Mesendoderm (in vitro differentiated cells): Measurements from ENCODE around the gene RIT2.
A peak's percentile ranks its signal among the peaks of the same experiment; 100 is the strongest.
"Not testable (repeated sequence)": the region's sequence is repeated elsewhere in the genome, so short reads cannot be mapped to it uniquely, and the experiment has no call there.

Experiments
- DNase-seq: peaks from one replicate; pipeline ENCODE4 v3.0.0; 2013
- H2AK5ac ChIP-seq: 2 replicates; pipeline ENCODE4 v1.6.1; 2013; ENCODE audit warnings: low read length, inconsistent platforms
- H2BK120ac ChIP-seq: 2 replicates; pipeline ENCODE4 v1.6.1; 2013; ENCODE audit warnings: low read depth, mild to moderate bottlenecking, low read length, moderate library complexity, mixed read lengths
- H2BK15ac ChIP-seq: replicated peaks from 2 replicates; pipeline ENCODE4 v1.6.1; 2013; ENCODE audit warnings: low read depth, mild to moderate bottlenecking, moderate library complexity
- H2BK5ac ChIP-seq: 2 replicates; pipeline ENCODE4 v1.6.1; 2013; ENCODE audit warnings: low read length, inconsistent platforms
- H3K18ac ChIP-seq: 2 replicates; pipeline ENCODE4 v1.6.1; 2013; ENCODE audit warnings: mild to moderate bottlenecking, low read length, mixed read lengths
- H3K23ac ChIP-seq: one replicate; pipeline ENCODE4 v1.6.1; 2013; ENCODE audit warnings: low read length
- H3K27ac ChIP-seq: 2 replicates; pipeline ENCODE4 v1.5.1; 2013; ENCODE audit warnings: low read depth, mild to moderate bottlenecking, inconsistent platforms, low read length, moderate library complexity
- H3K27me3 ChIP-seq: 2 replicates; pipeline ENCODE4 v1.6.1; 2013; ENCODE audit warnings: low read length, control low read depth, mild to moderate bottlenecking, inconsistent platforms; ENCODE audit not compliant: insufficient read depth, poor library complexity
- H3K36me3 ChIP-seq: 2 replicates; pipeline ENCODE4 v1.6.1; 2013; ENCODE audit warnings: low read length, inconsistent platforms; ENCODE audit not compliant: control insufficient read depth, insufficient read depth
- H3K4ac ChIP-seq: one replicate; pipeline ENCODE4 v1.6.1; 2013; ENCODE audit warnings: low read depth, mild to moderate bottlenecking, low read length, moderate library complexity
- H3K4me1 ChIP-seq: 2 replicates; pipeline ENCODE4 v1.6.1; 2013; ENCODE audit warnings: low read depth, low read length, inconsistent platforms; ENCODE audit not compliant: control insufficient read depth
- H3K4me2 ChIP-seq: 2 replicates; pipeline ENCODE4 v1.6.1; 2013; ENCODE audit warnings: low read length
- H3K4me3 ChIP-seq: 2 replicates; pipeline ENCODE4 v1.5.1; 2013; ENCODE audit warnings: mild to moderate bottlenecking, low read length
- H3K56ac ChIP-seq: one replicate; pipeline ENCODE4 v1.6.1; 2013; ENCODE audit warnings: low read length
- H3K79me1 ChIP-seq: 2 replicates; pipeline ENCODE4 v1.6.1; 2013; ENCODE audit warnings: low read length, inconsistent platforms
- H3K79me2 ChIP-seq: 2 replicates; pipeline ENCODE4 v1.6.1; 2013; ENCODE audit warnings: mild to moderate bottlenecking, low read length; ENCODE audit not compliant: control insufficient read depth, insufficient read depth
- H3K9ac ChIP-seq: 2 replicates; pipeline ENCODE4 v1.6.1; 2013; ENCODE audit warnings: low read length, inconsistent platforms
- H4K5ac ChIP-seq: one replicate; pipeline ENCODE4 v1.6.1; 2013; ENCODE audit warnings: low read length
- H4K8ac ChIP-seq: one replicate; pipeline ENCODE4 v1.6.1; 2013; ENCODE audit warnings: low read depth, mild to moderate bottlenecking, control low read depth, low read length, moderate library complexity
- WGBS: extraction: QIAGEN DNeasy Blood & Tissue Kit; methylation state at CpG from one replicate; pipeline ENCODE4 v1.1.7; 2013; ENCODE audit warnings: low lambda C conversion rate, missing lambda C conversion rate; ENCODE audit not compliant: insufficient coverage; ENCODE audit errors: extremely low coverage; 5-methylcytosine and 5-hydroxymethylcytosine counted together

Gene RIT2

DNA sequence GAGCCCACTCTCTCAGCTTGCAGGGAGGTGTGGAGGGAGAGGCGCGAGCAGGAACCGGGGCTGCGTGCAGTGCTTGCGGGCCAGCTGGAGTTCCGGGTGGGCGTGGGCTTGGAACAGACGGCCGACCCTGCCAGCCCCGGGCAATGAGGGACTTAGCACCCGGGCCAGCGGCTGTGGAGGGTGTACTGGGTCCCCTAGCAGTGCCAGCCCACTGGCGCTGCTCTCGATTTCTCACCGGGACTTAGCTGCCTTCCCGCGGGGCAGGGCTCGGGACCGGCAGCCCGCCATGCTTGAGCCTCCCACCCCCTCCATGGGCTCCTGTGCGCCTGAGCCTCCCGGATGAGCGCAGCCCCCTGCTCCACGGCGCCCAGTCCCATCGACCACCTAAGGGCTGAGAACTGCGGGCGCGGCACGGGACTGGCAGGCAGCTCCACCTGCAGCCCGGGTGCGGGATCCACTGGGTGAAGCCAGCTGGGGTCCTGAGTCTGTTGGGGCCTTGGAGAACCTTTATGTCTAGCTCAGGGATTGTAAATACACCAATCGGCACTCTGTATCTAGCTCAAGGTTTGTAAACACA is 320.2 kb downstream of the RIT2 start:
- H4K5ac ChIP-seq, H2AK5ac ChIP-seq, H3K4me2 ChIP-seq, H3K27ac ChIP-seq, H3K23ac ChIP-seq, H3K9ac ChIP-seq, H2BK120ac ChIP-seq, H3K79me2 ChIP-seq, H3K79me1 ChIP-seq, H4K8ac ChIP-seq, H3K18ac ChIP-seq, H3K27me3 ChIP-seq, H2BK15ac ChIP-seq, H3K4me1 ChIP-seq, DNase-seq, H2BK5ac ChIP-seq, H3K4ac ChIP-seq, H3K36me3 ChIP-seq, H3K56ac ChIP-seq, H3K4me3 ChIP-seq: not testable (repeated sequence)
- no CpG with 5 or more reads among the region's 33 CpGs for WGBS

- Histone ChIP-seq H4K8ac (no peak overlapping the region), H3K27me3 (no peaks in the 10 kb centered on the region), H2BK15ac (no peak overlapping the region), H3K79me2 (no peaks in the 10 kb centered on the region), H4K5ac (no peak overlapping the region), H3K56ac (no peak overlapping the region), H3K4ac (no peak overlapping the region), H3K36me3 (no peaks in the 10 kb centered on the region), H2AK5ac (no peak overlapping the region), H3K18ac (no peak overlapping the region), H3K9ac (no peak overlapping the region), H3K79me1 (no peaks in the 10 kb centered on the region), H2BK120ac (no peak overlapping the region), H3K4me2 (no peak overlapping the region), H2BK5ac (no peak overlapping the region), H3K27ac (no peak overlapping the region), H3K4me1 (peaks cover 2% of the 10 kb centered on the region), H3K4me3 (no peak overlapping the region), H3K23ac (no peak overlapping the region)
- no peak for DNase-seq
These were observed 322.8 kb downstream of the RIT2 start for GRCh38 chr18:42792731-42793130.

- H3K79me1 ChIP-seq: no peaks in the 10 kb centered on the region
- no CpG with 5 or more reads among the region's 2 CpGs for WGBS
These were observed 330.9 kb downstream of the RIT2 start for GRCh38 chr18:42784632-42785031.

GRCh38 chr18:42782929-42783328 is 332.6 kb downstream of the RIT2 start:
- H3K27ac ChIP-seq: no peak overlapping the region
- H4K5ac ChIP-seq: no peak overlapping the region
- H3K18ac ChIP-seq: no peak overlapping the region
- no peaks in the 10 kb centered on the region for H3K79me2 ChIP-seq
- H2BK120ac ChIP-seq: no peak overlapping the region
- H3K9ac ChIP-seq: no peak overlapping the region
- H4K8ac ChIP-seq: peak overlapping the region; percentile 28
- no peaks in the 10 kb centered on the region for H3K4me1 ChIP-seq
- no peak overlapping the region for H3K4ac ChIP-seq
- peak overlapping the region; percentile 96 for H2BK15ac ChIP-seq
- H3K27me3 ChIP-seq: no peaks in the 10 kb centered on the region
- no peaks in the 10 kb centered on the region for H3K36me3 ChIP-seq
- H2BK5ac ChIP-seq: no peak overlapping the region
- H3K4me3 ChIP-seq: no peak overlapping the region
- DNase-seq: no peak
- H3K23ac ChIP-seq: no peak overlapping the region
- H2AK5ac ChIP-seq: no peak overlapping the region
- no peak overlapping the region for H3K56ac ChIP-seq
- no CpG with 5 or more reads among the region's 4 CpGs for WGBS
- H3K79me1 ChIP-seq: no peaks in the 10 kb centered on the region
- no peak overlapping the region for H3K4me2 ChIP-seq

More at GRCh38 chr18:42784632-42785031, 330.9 kb downstream of the RIT2 start:
- Histone ChIP-seq H3K4ac (no peak overlapping the region), H2BK5ac (no peak overlapping the region), H3K56ac (no peak overlapping the region), H3K4me2 (no peak overlapping the region), H3K36me3 (no peaks in the 10 kb centered on the region), H4K8ac (no peak overlapping the region), H3K27ac (no peak overlapping the region), H3K9ac (no peak overlapping the region), H3K27me3 (no peaks in the 10 kb centered on the region), H2BK120ac (no peak overlapping the region), H3K23ac (no peak overlapping the region), H2AK5ac (no peak overlapping the region), H3K18ac (no peak overlapping the region), H4K5ac (no peak overlapping the region), H2BK15ac (no peak overlapping the region), H3K79me2 (no peaks in the 10 kb centered on the region), H3K4me1 (no peaks in the 10 kb centered on the region), H3K4me3 (no peak overlapping the region)
- DNase-seq: no peak

DNA sequence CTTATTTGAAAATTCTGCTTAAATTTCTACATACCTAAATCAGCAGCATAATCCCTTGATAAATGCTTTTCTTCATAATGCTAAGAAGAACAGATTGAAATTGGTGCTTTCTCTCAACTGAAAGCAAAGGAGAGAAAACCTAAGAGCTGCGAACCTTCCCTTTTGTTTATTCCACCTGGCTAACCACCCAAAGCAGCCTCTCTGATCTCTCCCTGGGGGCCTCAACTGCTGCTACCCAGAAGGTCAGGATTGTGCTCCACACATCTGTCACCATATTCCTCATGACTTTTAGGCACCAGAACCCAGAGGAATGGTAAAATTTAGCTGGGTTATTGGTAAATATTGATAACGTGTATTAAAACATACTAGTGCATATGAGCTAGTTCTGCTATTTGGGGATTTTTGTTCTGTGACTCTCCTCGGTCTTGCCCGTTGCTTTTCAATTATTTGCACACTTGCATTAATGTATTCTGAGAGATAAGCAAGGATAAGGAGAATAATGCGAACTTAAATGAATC is 334.1 kb downstream of the RIT2 start:
- DNase-seq: no peak
- Histone ChIP-seq H3K27ac (peak overlapping the region; percentile 64), H3K36me3 (no peaks in the 10 kb centered on the region), H3K4me2 (no peak overlapping the region), H3K79me1 (no peaks in the 10 kb centered on the region), H3K9ac (no peak overlapping the region), H3K27me3 (no peaks in the 10 kb centered on the region), H3K4me1 (no peaks in the 10 kb centered on the region), H3K79me2 (no peaks in the 10 kb centered on the region), H2BK5ac (peak overlapping the region; percentile 20), H4K8ac (no peak overlapping the region), H2BK15ac (peak overlapping the region; percentile 57), H2BK120ac (peak overlapping the region; percentile 88), H3K23ac (no peak overlapping the region), H2AK5ac (no peak overlapping the region), H3K4ac (no peak overlapping the region), H3K18ac (peak overlapping the region; percentile 100), H4K5ac (no peak overlapping the region), H3K56ac (peak overlapping the region; percentile 27), H3K4me3 (no peak overlapping the region)
- no CpG with 5 or more reads among the region's 5 CpGs for WGBS

DNA sequence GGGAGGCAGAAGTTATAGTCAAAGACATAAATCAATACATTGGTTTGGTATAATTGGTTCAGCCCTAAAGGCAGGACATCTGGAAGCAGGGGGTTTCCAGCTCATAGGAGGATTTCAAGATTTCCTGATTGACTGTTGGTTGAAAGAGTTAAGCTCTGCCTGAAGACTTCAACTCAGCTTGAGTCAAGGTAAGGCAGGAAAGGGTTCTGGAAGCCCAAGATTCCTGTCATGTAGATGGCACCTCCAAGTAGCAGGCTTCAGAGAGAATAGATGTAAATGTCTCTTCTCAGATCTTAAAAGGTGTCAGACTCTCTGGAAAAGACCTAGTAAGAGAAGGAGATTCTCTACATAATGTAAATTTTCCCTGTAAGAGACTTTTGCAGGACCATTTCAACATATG is 335.3 kb downstream of the RIT2 start:
- peak overlapping the region; percentile 86 for H3K27ac ChIP-seq
- H3K79me2 ChIP-seq: no peaks in the 10 kb centered on the region
- H3K4me3 ChIP-seq: no peak overlapping the region
- DNase-seq: peak; percentile 89
- no peak overlapping the region for H3K4me2 ChIP-seq
- no peak overlapping the region for H3K9ac ChIP-seq
- H4K5ac ChIP-seq: no peak overlapping the region
- H2BK120ac ChIP-seq: no peak overlapping the region
- no peak overlapping the region for H3K56ac ChIP-seq
- no peak overlapping the region for H2BK15ac ChIP-seq
- H3K23ac ChIP-seq: no peak overlapping the region
- H4K8ac ChIP-seq: no peak overlapping the region
- H3K27me3 ChIP-seq: no peaks in the 10 kb centered on the region
- H3K4ac ChIP-seq: peak overlapping the region; percentile 36
- no peak overlapping the region for H2AK5ac ChIP-seq
- H3K36me3 ChIP-seq: no peaks in the 10 kb centered on the region
- no peak overlapping the region for H2BK5ac ChIP-seq
- H3K18ac ChIP-seq: peak overlapping the region; percentile 51
- H3K4me1 ChIP-seq: no peaks in the 10 kb centered on the region
- H3K79me1 ChIP-seq: no peaks in the 10 kb centered on the region
